ENCODE data around the gene DYNC1H1.
A peak's percentile ranks its signal among the peaks of the same experiment; 100 is the strongest.
"Not testable (repeated sequence)": the region's sequence is repeated elsewhere in the genome, so short reads cannot be mapped to it uniquely, and the experiment has no call there.

Gene DYNC1H1

DNA sequence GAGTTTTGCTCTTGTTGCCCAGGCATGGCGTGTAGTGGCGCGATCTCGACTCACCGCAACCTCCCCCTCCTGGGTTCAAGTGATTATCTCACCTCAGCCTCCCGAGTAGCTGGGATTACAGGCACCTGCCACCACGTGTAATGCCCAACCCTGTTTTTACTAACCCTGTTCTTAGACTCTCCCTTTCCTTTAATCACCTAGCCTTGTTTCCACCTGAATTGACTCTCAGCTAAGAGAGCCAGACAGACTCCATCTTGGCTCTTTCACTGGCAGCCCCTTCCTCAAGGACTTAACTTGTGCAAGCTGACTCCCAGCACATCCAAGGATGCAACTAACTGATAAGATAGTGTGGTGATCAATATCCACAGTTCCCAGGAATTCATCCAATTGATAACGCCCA lies 100.2 kb downstream of the DYNC1H1 start:
- H3K27me3 ChIP-seq (ENCODE audit: low read depth); H3K4me3 ChIP-seq; in situ Hi-C loops (cut with MboI; ENCODE audit: low sequenced_read_pairs); DNase-seq (ENCODE audit: low spot score in 2 of 2); H3K9me3 ChIP-seq; H3K36me3 ChIP-seq (replicated peaks); H3K4me1 ChIP-seq: not testable (repeated sequence)

DNA sequence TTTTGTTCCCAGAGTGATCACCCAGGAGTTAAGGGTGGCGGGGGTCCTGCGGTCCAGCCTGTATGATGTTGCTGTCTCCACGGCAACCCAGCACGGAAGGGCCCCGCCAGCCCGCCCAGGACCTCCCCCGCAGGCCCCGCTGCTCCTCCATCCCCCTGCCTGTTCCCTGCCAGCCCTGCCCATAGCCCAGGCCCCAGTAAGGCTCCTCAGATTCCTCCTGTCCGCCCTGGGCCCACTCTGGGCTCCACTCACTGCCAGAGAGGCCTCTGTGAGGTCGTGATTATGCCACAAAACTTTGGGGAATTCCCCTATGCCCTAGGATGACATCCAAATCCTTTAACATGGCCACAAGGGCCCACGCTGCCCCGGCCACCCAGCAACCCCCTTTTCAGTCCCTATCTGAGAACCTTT lies 101.7 kb downstream of the DYNC1H1 start:
- H3K9me3 ChIP-seq = 0 out of 2 replicates have a peak, but pooled peaks cover 4% of the 10 kb centered on the region
- no peak for DNase-seq (ENCODE audit: low spot score in 2 of 2)
- in situ Hi-C loops (cut with MboI; ENCODE audit: low sequenced_read_pairs) = no loop called here

DNA sequence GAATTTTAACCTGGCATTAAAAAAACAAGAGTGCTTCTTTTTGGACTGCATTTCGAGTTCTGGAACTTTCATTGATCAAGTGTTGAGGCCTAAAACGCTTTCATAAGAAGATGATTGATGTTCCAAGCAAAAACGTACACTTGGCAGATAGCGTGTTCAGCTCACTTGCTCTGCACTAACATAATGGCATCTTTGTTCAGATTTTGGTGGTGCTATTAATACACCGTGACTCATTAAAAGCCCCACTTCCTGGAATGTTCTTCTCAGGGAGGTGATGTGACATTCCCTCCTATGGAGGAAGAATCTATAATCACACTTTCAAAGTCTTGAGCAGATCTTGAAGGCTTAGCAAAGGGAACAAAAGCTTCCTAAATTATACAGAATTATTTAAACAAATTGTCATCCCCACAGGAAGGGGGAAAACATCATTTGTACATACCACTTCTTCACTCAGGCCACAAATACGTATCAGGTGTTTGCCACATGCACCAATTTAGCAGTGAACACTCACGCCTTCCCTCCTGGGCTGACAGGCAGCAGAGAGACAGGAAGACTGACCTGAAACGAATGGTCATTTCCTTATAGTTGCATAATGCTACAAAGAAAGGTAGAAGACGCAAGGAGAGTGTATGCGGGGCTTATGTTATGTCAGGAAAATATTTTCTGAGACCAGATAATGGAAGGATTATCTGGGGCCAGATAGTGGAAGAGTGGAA lies 107.1 kb downstream of the DYNC1H1 start:
- in situ Hi-C loops (cut with MboI; ENCODE audit: low sequenced_read_pairs) = loop anchor here (10.0 kb wide), 1 partner anchor 243 kb away; the partner anchor contains the start of gene ZNF839
- Histone ChIP-seq H3K4me1 (no peaks in the 10 kb centered on the region), H3K9me3 (0 out of 2 replicates have a peak, but pooled peaks cover 4% of the 10 kb centered on the region), H3K36me3 (replicated peaks) (peaks cover 5% of the 10 kb centered on the region), H3K4me3 (no peak overlapping the region), H3K27me3 (ENCODE audit: low read depth) (no peaks in the 10 kb centered on the region)
- no peak for DNase-seq (ENCODE audit: low spot score in 2 of 2)

More for the DNA sequence above, 101.7 kb downstream of the DYNC1H1 start:
- no peaks in the 10 kb centered on the region for H3K4me1 ChIP-seq
- H3K36me3 ChIP-seq (replicated peaks) = no peaks in the 10 kb centered on the region
- H3K27me3 ChIP-seq (ENCODE audit: low read depth) = no peaks in the 10 kb centered on the region
- no peak overlapping the region for H3K4me3 ChIP-seq

DNA sequence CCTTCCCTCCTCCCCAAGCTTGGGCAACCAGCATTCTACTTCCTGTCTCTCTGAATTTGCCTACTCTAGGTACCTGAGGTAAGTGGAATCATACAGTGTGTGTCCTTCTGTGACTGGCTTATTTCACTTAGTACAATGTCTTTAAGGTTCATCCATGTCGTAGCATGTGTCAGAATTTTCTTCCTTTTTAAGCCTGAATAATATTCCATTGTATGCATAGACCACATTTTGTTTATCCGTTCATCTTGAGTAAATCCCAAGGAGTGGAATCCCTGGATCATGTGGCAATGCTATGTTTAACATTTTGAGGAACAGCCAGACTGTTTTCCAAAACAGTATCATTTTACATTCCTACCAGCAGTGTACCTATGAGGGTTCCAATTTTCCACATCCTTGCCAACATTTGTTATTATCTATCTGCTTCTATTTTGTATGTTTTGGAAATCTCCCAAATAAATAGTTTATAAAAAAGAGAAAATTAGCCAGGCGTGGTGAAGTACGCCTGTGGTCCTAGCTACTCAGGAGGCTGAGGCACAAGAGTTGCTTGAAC lies 110.1 kb downstream of the DYNC1H1 start:
- Histone ChIP-seq H3K4me3 (no peak overlapping the region), H3K9me3 (no peaks in the 10 kb centered on the region), H3K4me1 (no peaks in the 10 kb centered on the region), H3K36me3 (replicated peaks) (peaks cover 17% of the 10 kb centered on the region), H3K27me3 (ENCODE audit: low read depth) (no peaks in the 10 kb centered on the region)
- no peak for DNase-seq (ENCODE audit: low spot score in 2 of 2)
- in situ Hi-C loops (cut with MboI; ENCODE audit: low sequenced_read_pairs) = loop anchor here (10.0 kb wide), 1 partner anchor 240 kb away; the partner anchor contains the start of gene ZNF839

DNA sequence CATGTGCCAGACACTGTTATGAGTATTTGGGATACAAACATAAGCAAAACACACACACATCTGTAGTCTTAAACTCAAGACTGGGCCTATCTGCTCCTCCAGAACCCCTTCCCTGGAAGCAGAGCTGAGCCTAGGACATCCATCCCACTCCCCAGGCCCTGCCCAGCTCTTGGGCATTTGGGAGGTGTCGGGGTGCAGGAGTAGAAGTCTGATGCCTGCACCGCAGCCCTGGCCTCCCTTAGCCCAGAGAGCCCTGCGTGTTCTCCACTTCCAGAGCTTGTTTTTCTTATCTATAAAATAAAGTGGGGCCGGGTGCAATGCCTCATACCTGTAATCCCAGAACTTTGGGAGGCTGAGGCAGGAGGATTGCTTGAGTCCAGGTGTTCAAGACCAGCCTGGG lies 110.8 kb downstream of the DYNC1H1 start:
- no peaks in the 10 kb centered on the region for H3K9me3 ChIP-seq
- no peak for DNase-seq (ENCODE audit: low spot score in 2 of 2)
- H3K27me3 ChIP-seq (ENCODE audit: low read depth) = no peaks in the 10 kb centered on the region
- in situ Hi-C loops (cut with MboI; ENCODE audit: low sequenced_read_pairs) = loop anchor here (10.0 kb wide), 1 partner anchor 240 kb away; the partner anchor contains the start of gene ZNF839
- H3K4me3 ChIP-seq = no peak overlapping the region
- H3K36me3 ChIP-seq (replicated peaks) = peaks cover 24% of the 10 kb centered on the region
- no peaks in the 10 kb centered on the region for H3K4me1 ChIP-seq

DNA sequence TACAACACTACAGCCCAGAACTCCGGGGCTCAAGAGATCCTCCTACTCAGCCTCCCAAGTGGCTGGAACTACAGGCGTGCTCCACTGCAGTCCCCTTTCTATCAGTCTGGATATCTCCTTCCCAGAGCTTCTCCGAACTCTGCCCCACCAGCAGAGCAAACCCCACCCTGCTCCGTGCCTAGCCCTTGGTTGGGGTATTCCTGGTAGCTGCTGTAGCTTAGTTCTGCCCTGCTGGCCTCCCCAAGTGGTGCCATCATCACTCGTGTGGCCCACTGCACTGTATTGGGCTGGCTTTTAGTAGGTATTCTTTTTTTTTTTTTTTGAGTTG lies 113.0 kb downstream of the DYNC1H1 start:
- in situ Hi-C loops (cut with MboI; ENCODE audit: low sequenced_read_pairs) = loop anchor here (10.0 kb wide), 1 partner anchor 237 kb away; the partner anchor contains the start of gene ZNF839
- no peak for DNase-seq (ENCODE audit: low spot score in 2 of 2)

DNA sequence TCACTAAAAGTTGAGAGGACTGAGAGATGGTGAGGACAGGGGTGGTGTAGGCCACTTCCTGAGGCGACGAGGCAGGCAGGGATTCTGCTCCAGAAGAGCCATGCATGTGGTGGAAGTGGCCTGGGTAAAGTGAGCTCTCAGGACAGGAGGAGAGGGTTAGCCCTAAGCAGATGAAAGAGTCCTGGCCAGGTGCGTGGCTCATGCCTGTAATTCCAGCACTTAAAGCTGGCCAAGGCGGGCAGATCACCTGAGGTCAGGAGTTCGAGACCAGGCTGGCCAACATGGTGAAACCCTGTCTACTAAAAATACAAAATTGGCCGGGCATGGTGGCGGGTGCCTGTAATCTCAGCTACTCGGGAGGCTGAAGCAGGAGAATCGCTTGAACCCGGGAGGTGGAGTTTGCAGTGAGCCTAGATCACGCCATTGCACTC lies 114.0 kb downstream of the DYNC1H1 start:
- H3K4me1 ChIP-seq; DNase-seq (ENCODE audit: low spot score in 2 of 2); H3K9me3 ChIP-seq; H3K4me3 ChIP-seq; H3K27me3 ChIP-seq (ENCODE audit: low read depth): not testable (repeated sequence)
- H3K36me3 ChIP-seq (replicated peaks) = peaks cover 56% of the 10 kb centered on the region
- in situ Hi-C loops (cut with MboI; ENCODE audit: low sequenced_read_pairs) = loop anchor here (10.0 kb wide), 1 partner anchor 236 kb away; the partner anchor contains the start of gene ZNF839

More for the DNA sequence above, 113.0 kb downstream of the DYNC1H1 start:
- 0 out of 2 replicates have a peak, but pooled peaks cover 1% of the 10 kb centered on the region for H3K4me1 ChIP-seq
- H3K36me3 ChIP-seq (replicated peaks) = peaks cover 46% of the 10 kb centered on the region
- H3K27me3 ChIP-seq (ENCODE audit: low read depth) = no peaks in the 10 kb centered on the region
- no peaks in the 10 kb centered on the region for H3K9me3 ChIP-seq
- H3K4me3 ChIP-seq = no peak overlapping the region

DNA sequence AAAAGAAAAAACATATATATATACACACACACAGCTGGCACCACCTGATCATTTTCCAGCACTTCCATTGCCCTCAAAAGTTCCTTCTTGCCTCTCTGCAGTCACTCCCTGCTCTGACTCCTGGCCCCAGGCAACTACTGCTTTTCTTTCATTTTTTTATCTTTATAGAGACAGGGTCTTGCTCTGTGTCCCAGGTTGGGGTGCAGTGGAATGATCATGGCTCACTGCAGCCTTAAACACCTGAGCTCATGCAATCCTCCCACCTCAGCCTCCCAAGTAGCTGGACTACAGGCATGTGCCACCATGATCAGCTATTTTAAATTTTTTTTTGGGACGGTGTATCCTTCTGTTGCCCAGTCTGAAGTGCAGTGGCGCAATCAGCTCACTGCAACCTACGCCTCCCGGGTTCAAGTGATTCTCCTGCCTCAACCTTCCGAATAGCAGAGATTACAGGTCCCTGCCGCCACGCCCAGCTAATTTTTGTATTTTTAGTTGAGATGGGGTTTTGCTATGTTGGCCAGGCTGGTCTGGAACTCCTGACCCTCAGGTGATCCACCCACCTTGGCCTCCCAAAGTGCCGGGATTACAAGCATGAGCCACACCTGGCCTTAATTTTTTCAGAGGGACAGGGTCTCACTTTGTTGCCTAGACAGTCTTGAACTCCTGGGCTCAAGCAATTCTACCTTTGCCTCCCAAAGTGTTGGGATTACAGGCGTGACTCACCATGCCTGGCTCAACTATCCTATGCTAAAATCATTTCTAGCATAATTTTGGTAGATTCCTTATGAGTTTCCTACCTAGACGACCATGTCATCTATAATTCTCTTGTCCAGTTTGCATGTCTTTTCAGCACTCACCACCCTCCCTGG lies 114.7 kb downstream of the DYNC1H1 start:
- DNase-seq (ENCODE audit: low spot score in 2 of 2) = no peak
- no peaks in the 10 kb centered on the region for H3K27me3 ChIP-seq (ENCODE audit: low read depth)
- peaks cover 63% of the 10 kb centered on the region for H3K36me3 ChIP-seq (replicated peaks)
- peaks cover 14% of the 10 kb centered on the region for H3K4me1 ChIP-seq
- no peak overlapping the region for H3K4me3 ChIP-seq
- no peaks in the 10 kb centered on the region for H3K9me3 ChIP-seq
- in situ Hi-C loops (cut with MboI; ENCODE audit: low sequenced_read_pairs) = loop anchor here (10.0 kb wide), 1 partner anchor 236 kb away; the partner anchor contains the start of gene ZNF839

DNA sequence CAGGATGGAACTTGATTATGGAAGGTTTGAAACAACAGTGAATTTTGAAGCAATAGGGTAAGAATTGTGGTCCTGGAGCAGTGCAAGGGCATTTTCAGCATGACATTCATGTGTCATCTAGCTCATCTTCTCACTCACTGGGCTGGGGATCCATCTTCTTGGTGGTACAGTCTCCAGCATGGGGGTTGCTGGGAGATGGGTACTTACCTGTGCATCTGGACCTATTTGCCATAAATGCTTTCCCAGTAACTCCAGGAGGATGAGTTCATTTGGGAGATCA lies 115.3 kb downstream of the DYNC1H1 start:
- Histone ChIP-seq H3K4me1 (peaks cover 20% of the 10 kb centered on the region), H3K4me3 (no peak overlapping the region), H3K27me3 (ENCODE audit: low read depth) (no peaks in the 10 kb centered on the region), H3K36me3 (replicated peaks) (peaks cover 64% of the 10 kb centered on the region), H3K9me3 (no peaks in the 10 kb centered on the region)
- in situ Hi-C loops (cut with MboI; ENCODE audit: low sequenced_read_pairs) = loop anchor here (10.0 kb wide), 1 partner anchor 235 kb away; the partner anchor contains the start of gene ZNF839
- DNase-seq (ENCODE audit: low spot score in 2 of 2) = no peak

DNA sequence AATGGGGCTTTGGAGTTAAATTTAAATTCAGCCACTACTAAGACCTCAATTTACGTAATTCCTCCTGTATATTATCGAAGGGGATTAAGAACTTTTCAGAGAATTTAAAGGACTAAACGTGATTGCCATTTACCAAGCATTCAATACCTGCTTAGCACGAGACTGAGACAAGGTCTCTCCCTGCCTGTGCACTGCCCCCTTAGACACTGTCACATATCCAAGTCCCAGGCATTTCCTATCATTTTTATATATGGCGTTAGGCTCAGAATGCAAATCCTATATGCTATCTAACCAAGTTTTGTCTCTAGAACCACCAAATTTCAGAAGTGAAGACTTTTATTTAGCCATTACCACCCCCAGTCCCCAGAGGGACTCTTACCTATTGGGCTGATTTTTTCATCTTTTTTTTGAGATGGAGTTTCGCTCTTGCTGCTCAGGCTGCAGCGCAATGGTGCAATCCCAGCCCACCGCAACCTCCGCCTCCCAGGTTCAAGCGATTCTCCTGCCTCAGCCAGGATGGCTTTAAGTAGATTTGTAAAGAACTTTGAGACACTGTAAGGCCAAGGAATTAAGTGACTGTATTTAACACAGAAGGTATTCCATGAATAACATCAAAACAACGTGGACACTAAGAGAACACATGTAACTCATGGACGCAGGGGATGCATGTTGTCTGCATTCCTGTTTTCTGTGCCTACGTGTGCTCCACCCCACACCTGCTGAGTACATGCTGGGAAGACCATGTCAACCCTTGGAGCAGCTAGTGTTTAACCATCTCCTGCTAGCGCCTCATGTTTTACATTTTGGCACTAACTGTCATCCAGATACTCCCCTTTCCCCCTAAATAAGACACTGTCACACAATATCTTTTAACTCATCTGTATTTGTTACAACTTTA lies 116.1 kb downstream of the DYNC1H1 start:
- in situ Hi-C loops (cut with MboI; ENCODE audit: low sequenced_read_pairs) = no loop called here
- Histone ChIP-seq H3K27me3 (ENCODE audit: low read depth) (no peaks in the 10 kb centered on the region), H3K36me3 (replicated peaks) (peaks cover 72% of the 10 kb centered on the region), H3K9me3 (no peaks in the 10 kb centered on the region), H3K4me1 (peaks cover 28% of the 10 kb centered on the region), H3K4me3 (no peak overlapping the region)
- no peak for DNase-seq (ENCODE audit: low spot score in 2 of 2)

DNA sequence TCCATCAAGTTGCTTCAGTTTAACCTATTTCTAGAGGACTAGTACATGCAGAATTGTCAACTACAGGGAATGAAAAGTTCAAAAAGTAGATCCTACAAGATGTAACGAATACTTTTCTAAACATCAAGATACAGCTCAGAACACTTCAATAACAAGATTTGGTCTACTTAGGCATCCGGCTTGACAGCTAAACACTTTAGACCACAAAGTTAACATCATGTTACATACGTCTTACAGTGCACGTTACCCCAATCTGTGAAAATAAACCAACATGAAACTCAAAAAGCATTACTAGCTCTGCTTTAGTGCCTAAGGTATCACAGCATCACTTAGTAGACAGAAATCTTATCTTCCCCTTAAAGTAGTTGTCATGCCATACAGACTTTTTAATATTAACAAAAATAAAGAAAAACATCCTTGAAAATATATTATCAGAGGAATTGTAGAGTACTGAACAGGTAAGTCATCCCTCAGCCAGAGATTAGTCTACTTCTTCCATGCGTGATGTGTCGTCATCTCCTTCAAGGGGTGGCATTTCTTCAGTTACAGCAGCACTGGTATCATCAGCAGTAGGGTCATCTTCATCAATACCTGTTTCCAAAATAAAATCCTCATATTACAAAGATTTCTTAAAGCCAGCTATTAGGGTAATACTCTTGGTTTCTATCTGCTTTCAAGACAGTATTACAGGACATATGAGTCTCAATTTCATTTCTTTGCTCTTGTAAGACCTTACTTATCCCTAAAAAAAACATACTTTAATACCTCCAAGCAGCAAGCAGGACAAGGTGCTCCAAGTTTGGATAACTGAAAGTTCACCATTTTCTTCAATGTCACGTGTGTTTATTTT lies 117.1 kb downstream of the DYNC1H1 start:
- H3K27me3 ChIP-seq (ENCODE audit: low read depth) = no peaks in the 10 kb centered on the region
- H3K4me3 ChIP-seq = no peak overlapping the region

DNA sequence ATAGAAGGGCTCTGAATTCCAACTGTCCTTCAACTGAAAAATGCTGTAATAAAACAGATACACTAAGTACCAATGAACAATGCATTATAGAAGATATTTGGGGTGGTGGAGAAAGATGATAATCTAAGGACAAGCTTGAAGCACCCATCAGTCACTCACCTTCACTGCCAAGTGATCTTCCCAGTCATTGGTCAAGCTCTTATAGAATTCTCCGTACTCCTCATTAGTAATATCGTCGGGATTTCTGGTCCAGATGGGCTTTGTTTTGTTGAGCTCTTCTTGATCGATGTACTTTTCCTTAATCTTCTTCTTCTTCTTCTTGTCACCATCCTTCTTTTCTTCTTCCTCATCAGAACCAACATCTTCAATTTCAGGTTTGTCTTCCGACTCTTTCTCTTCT lies 120.1 kb downstream of the DYNC1H1 start:
- in situ Hi-C loops (cut with MboI; ENCODE audit: low sequenced_read_pairs); DNase-seq (ENCODE audit: low spot score in 2 of 2); H3K9me3 ChIP-seq; H3K27me3 ChIP-seq (ENCODE audit: low read depth): not testable (repeated sequence)
- Histone ChIP-seq H3K4me1 (peaks cover 35% of the 10 kb centered on the region), H3K4me3 (peak overlapping the region; percentile 91), H3K36me3 (replicated peaks) (peaks cover 70% of the 10 kb centered on the region)

More for the DNA sequence above, 117.1 kb downstream of the DYNC1H1 start:
- DNase-seq (ENCODE audit: low spot score in 2 of 2) = no peak
- H3K4me1 ChIP-seq = peaks cover 29% of the 10 kb centered on the region
- in situ Hi-C loops (cut with MboI; ENCODE audit: low sequenced_read_pairs) = no loop called here
- H3K9me3 ChIP-seq = no peaks in the 10 kb centered on the region
- peaks cover 81% of the 10 kb centered on the region for H3K36me3 ChIP-seq (replicated peaks)

Data from HAP-1 (cell line).